OCI-LY3 (cell line): ENCODE results near the gene TBX1.

Experiments
- EZH2phosphoT487 ChIP-seq: fragments of 200-600 bp; shearing (Covaris generic); IDR thresholded peaks from 2 replicates; pipeline ENCODE4 v1.6.1; 2018; ENCODE audit warnings: antibody characterized with exemption, mixed run types, low read depth
- TF ChIP-seq, protein P1 (sequence below): fragments of 200-600, 300-600 bp; sonication (generic); IDR thresholded peaks from 2 replicates; pipeline ENCODE4 v1.5.1; 2014; ENCODE audit warnings: antibody characterized with exemption, low read length, low read depth

DNA sequence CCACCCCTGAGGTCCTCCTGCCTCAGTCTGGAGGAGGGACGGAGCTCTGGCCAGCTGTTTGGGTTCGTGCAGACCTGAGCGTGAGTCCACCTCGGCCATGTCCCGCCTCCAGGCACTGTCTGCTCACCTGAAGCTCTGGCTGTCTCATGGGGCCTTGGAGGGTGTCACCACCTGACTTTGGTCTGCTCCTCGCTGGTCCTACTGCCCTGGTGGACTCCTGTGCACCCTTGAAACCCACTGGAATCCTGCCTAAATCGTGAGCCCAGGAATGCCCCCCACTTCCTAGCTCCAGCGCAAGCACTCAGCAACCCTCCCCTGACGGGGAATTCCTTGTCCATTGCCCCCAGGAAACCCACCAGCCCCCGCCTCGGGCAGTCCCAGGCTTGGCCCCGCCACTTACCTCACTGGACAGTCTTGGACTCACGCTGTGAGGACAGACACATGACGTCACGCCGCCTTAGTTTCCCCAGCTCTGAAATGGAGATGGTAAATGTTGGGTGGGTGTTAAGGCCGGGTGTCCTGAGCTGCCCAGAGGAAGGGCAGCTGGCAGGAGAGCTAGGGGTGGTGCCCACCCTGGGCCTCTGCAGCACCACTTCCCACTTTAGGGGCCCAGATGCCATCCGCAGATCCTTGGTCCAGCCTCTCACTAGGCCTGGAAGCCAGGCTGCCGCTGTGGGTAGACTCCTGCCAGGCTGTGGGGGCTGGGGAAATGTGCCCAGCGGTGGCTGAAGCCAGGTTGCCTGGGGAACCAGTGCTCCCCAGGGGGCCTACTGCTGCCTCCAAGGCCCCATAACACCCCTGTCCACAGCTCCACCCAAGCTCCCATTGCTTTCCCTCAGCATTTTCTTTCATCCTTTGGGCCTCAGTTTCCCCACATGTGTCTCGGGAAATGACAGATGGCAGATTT lies 18.2 kb upstream of the TBX1 start:
- TF ChIP-seq, protein P1, sequence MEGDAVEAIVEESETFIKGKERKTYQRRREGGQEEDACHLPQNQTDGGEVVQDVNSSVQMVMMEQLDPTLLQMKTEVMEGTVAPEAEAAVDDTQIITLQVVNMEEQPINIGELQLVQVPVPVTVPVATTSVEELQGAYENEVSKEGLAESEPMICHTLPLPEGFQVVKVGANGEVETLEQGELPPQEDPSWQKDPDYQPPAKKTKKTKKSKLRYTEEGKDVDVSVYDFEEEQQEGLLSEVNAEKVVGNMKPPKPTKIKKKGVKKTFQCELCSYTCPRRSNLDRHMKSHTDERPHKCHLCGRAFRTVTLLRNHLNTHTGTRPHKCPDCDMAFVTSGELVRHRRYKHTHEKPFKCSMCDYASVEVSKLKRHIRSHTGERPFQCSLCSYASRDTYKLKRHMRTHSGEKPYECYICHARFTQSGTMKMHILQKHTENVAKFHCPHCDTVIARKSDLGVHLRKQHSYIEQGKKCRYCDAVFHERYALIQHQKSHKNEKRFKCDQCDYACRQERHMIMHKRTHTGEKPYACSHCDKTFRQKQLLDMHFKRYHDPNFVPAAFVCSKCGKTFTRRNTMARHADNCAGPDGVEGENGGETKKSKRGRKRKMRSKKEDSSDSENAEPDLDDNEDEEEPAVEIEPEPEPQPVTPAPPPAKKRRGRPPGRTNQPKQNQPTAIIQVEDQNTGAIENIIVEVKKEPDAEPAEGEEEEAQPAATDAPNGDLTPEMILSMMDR: no peak
- no peak for TF ChIP-seq EZH2phosphoT487
